Measurements from ENCODE around the gene MZF1.

The MZF1 gene

DNA sequence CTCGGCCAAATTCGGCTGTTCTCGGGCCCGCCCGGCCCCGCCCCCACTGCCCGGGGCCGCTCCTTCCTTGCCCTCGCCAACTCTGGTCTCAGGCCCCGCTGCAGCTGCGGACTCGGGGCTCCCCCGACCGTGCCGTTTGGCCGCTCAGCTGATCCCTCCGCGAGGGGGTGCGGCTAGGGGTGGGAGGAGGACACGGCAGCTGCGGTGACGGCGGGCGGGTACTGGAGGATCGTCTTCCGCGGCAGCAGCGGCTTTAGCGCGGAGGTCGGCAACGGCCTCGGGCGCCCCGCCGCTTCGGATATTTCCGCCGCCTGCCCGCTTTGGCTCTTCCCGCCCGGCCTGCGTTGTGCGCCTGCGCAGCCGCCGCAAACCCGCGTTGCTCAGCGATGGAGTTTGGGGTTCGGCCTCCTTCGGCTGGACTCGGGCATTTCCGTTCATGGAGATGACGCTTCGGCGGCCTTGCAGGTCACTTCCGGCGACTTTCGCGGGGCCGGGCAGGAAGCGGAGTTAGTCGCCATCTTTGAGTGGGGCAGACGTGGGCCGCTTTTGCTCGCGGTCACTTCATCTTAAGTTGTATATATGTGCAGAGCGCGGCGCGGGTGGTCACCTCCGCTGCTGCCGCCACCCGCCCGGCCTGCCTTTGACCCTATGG is 14.4 kb downstream of the MZF1 start (continued):
- TF ChIP-seq ZNF610 (tag by site-specific recombination; IDR thresholded peaks at IDR 0.05; ENCODE audit: borderline replicate concordance) (peak; percentile 92), ZNF24 (tag by site-specific recombination; IDR thresholded peaks at IDR 0.05) (no peak), ZNF10 (tag by site-specific recombination; IDR thresholded peaks at IDR 0.05) (no peak; the same call in 1 of the 2 replicates), YY2 (tag by site-specific recombination; IDR thresholded peaks at IDR 0.05) (no peak), GLI4 (tag by site-specific recombination; IDR thresholded peaks at IDR 0.05) (0 out of 2 replicates have a peak, but pooled peaks have one; percentile 41), ZNF585B (tag by site-specific recombination; IDR thresholded peaks at IDR 0.05) (no peak), ZNF621 (tag by site-specific recombination; IDR thresholded peaks at IDR 0.05) (no peak), SP3 (tag by site-specific recombination; IDR thresholded peaks at IDR 0.05) (peak; percentile 46), GLIS2 (tag by site-specific recombination; IDR thresholded peaks at IDR 0.05) (no peak), ZBTB6 (tag by site-specific recombination; IDR thresholded peaks at IDR 0.05) (no peak), EGR2 (tag by site-specific recombination; IDR thresholded peaks at IDR 0.05; ENCODE audit: low read depth) (no peak), ZNF654 (tag by site-specific recombination; IDR thresholded peaks at IDR 0.05; ENCODE audit: low read depth) (no peak), ZNF701 (tag by site-specific recombination; IDR thresholded peaks at IDR 0.05) (no peak), ZFHX2 (tag by site-specific recombination; conservative IDR thresholded peaks at IDR 0.05) (no peak), ZNF473 (tag by site-specific recombination; IDR thresholded peaks at IDR 0.05) (no peak), ZNF2 (tag by site-specific recombination; IDR thresholded peaks at IDR 0.05) (no peak; the same call in 1 of the 2 replicates), ZNF792 (tag by site-specific recombination; IDR thresholded peaks at IDR 0.05) (no peak), ZNF548 (tag by site-specific recombination; IDR thresholded peaks at IDR 0.05) (no peak), CTCF (tag by site-specific recombination; IDR thresholded peaks at IDR 0.05) (no peak), KLF17 (tag by site-specific recombination; IDR thresholded peaks at IDR 0.05) (no peak), SCRT1 (tag by site-specific recombination; IDR thresholded peaks at IDR 0.05; ENCODE audit: borderline replicate concordance) (no peak), ZFP41 (tag by site-specific recombination; IDR thresholded peaks at IDR 0.05; ENCODE audit: borderline replicate concordance) (no peak), ZBTB21 (tag by site-specific recombination; IDR thresholded peaks at IDR 0.05) (peak; percentile 72; the same call in 1 of the 2 replicates), ZNF777 (tag by site-specific recombination; IDR thresholded peaks at IDR 0.05; ENCODE audit: borderline replicate concordance) (no peak), ZNF362 (tag by site-specific recombination; IDR thresholded peaks at IDR 0.05) (no peak), HOXC10 (CRISPR knock-in tag; IDR thresholded peaks at IDR 0.05) (0 out of 2 replicates have a peak, but pooled peaks have one; percentile 68), ZNF138 (tag by site-specific recombination; IDR thresholded peaks at IDR 0.05; ENCODE audit: borderline replicate concordance) (no peak), ZNF791 (tag by site-specific recombination; IDR thresholded peaks at IDR 0.05) (no peak), ZNF341 (tag by site-specific recombination; IDR thresholded peaks at IDR 0.05; ENCODE audit: low read depth) (peak; percentile 75)
- TF ChIP-seq, protein P1, sequence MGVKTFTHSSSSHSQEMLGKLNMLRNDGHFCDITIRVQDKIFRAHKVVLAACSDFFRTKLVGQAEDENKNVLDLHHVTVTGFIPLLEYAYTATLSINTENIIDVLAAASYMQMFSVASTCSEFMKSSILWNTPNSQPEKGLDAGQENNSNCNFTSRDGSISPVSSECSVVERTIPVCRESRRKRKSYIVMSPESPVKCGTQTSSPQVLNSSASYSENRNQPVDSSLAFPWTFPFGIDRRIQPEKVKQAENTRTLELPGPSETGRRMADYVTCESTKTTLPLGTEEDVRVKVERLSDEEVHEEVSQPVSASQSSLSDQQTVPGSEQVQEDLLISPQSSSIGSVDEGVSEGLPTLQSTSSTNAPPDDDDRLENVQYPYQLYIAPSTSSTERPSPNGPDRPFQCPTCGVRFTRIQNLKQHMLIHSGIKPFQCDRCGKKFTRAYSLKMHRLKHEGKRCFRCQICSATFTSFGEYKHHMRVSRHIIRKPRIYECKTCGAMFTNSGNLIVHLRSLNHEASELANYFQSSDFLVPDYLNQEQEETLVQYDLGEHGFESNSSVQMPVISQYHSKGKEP (tag by site-specific recombination; IDR thresholded peaks at IDR 0.05): 0 out of 2 replicates have a peak, but pooled peaks have one; percentile 25
- TF ChIP-seq, protein P2, sequence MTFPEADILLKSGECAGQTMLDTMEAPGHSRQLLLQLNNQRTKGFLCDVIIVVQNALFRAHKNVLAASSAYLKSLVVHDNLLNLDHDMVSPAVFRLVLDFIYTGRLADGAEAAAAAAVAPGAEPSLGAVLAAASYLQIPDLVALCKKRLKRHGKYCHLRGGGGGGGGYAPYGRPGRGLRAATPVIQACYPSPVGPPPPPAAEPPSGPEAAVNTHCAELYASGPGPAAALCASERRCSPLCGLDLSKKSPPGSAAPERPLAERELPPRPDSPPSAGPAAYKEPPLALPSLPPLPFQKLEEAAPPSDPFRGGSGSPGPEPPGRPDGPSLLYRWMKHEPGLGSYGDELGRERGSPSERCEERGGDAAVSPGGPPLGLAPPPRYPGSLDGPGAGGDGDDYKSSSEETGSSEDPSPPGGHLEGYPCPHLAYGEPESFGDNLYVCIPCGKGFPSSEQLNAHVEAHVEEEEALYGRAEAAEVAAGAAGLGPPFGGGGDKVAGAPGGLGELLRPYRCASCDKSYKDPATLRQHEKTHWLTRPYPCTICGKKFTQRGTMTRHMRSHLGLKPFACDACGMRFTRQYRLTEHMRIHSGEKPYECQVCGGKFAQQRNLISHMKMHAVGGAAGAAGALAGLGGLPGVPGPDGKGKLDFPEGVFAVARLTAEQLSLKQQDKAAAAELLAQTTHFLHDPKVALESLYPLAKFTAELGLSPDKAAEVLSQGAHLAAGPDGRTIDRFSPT (tag by site-specific recombination; IDR thresholded peaks at IDR 0.05): peak; percentile 63; the same call in 1 of the 2 replicates
